Karpas-422 (cell line): ENCODE measurements around the gene ELP4. TPM values are rescaled to one million over a fixed set of nuclear protein-coding genes. Genes with fewer than 3 reads are reported as not detected.
A peak's percentile ranks its signal among the peaks of the same experiment; 100 is the strongest.
"Not testable (repeated sequence)": the region's sequence is repeated elsewhere in the genome, so short reads cannot be mapped to it uniquely, and the experiment has no call there.

Source experiments
- DNase-seq: peaks from one replicate; pipeline ENCODE4 v3.0.0-alpha.2; 2015
- H2AFZ ChIP-seq: fragments of 200-600 bp; sonication (generic); 2 replicates; pipeline ENCODE4 v1.6.1; 2014; ENCODE audit warnings: antibody characterized with exemption, low read length, mixed read lengths
- H3K27ac ChIP-seq: fragments of 200-600 bp; sonication (generic); 2 replicates; pipeline ENCODE4 v1.5.1; 2014; ENCODE audit warnings: mild to moderate bottlenecking, low read length, moderate library complexity
- H3K27me3 ChIP-seq: fragments of 200-600 bp; sonication (generic); 2 replicates; pipeline ENCODE4 v1.6.1; 2014; ENCODE audit warnings: low read length, mixed read lengths
- H3K36me3 ChIP-seq: fragments of 200-600 bp; sonication (generic); 2 replicates; pipeline ENCODE4 v1.6.1; 2014; ENCODE audit warnings: low read length, mixed read lengths; ENCODE audit not compliant: insufficient read depth
- H3K4me1 ChIP-seq: fragments of 200-600 bp; sonication (generic); 2 replicates; pipeline ENCODE4 v1.6.1; 2014; ENCODE audit warnings: mild to moderate bottlenecking, low read length, mixed read lengths
- H3K4me2 ChIP-seq: fragments of 200-600 bp; sonication (generic); 2 replicates; pipeline ENCODE4 v1.6.1; 2014; ENCODE audit warnings: low read length, low read depth, mild to moderate bottlenecking; ENCODE audit not compliant: poor library complexity, severe bottlenecking
- H3K4me3 ChIP-seq: fragments of 200-600 bp; sonication (generic); 2 replicates; pipeline ENCODE4 v1.5.1; 2014; ENCODE audit warnings: mild to moderate bottlenecking, antibody characterized with exemption, low read length, mixed read lengths
- H3K79me2 ChIP-seq: fragments of 200-600 bp; sonication (generic); 2 replicates; pipeline ENCODE4 v1.6.1; 2014; ENCODE audit warnings: mild to moderate bottlenecking, low read length, mixed read lengths
- H3K9ac ChIP-seq: fragments of 200-600 bp; sonication (generic); 2 replicates; pipeline ENCODE4 v1.6.0; 2014; ENCODE audit warnings: low read length
- H3K9me2 ChIP-seq: fragments of 200-600 bp; sonication (generic), shearing (Covaris generic); replicated peaks from 2 replicates; pipeline ENCODE4 v1.6.0; 2014; ENCODE audit warnings: mild to moderate bottlenecking, low read length, moderate library complexity; ENCODE audit not compliant: insufficient read depth
- H3K9me3 ChIP-seq: fragments of 300-700, 200-600 bp; sonication (generic); 2 replicates; pipeline ENCODE4 v1.6.1; 2014; ENCODE audit warnings: low read length, mixed read lengths
- H4K20me1 ChIP-seq: fragments of 200-600 bp; sonication (generic); 2 replicates; pipeline ENCODE4 v1.6.1; 2014; ENCODE audit warnings: mild to moderate bottlenecking, antibody characterized with exemption, low read length, low read depth; ENCODE audit not compliant: insufficient read depth
- total RNA-seq: library from RNA; depleted of rRNA; stranded (reverse); fragments of >200 nt; shearing (Covaris generic); gene quantifications from 2 replicates; pipeline ENCODE4 v1.2.3, GENCODE V29; 2014; ENCODE audit warnings: low replicate concordance

Gene ELP4
- total RNA-seq, 1 experiment from 2014 or later = 87.1 TPM

- peaks cover 89% of the 10 kb centered on the region for H3K79me2 ChIP-seq
- no peak overlapping the region for H2AFZ ChIP-seq
- H3K36me3 ChIP-seq = peaks cover 4% of the 10 kb centered on the region
- H3K9ac ChIP-seq = no peak overlapping the region
- no peak overlapping the region for H3K4me3 ChIP-seq
- no peaks in the 10 kb centered on the region for H3K27me3 ChIP-seq
- peaks cover 11% of the 10 kb centered on the region for H3K4me1 ChIP-seq
- H4K20me1 ChIP-seq = no peaks in the 10 kb centered on the region
- DNase-seq = peak; percentile 84
- no peak overlapping the region for H3K27ac ChIP-seq
- H3K4me2 ChIP-seq = no peak overlapping the region
- H3K9me3 ChIP-seq = 0 out of 2 replicates have a peak, but pooled peaks cover 4% of the 10 kb centered on the region
- no peaks in the 10 kb centered on the region for H3K9me2 ChIP-seq
Measured at GRCh38 chr11:31487848-31488247, 21.7 kb upstream of the ELP4 start.

- Histone ChIP-seq H3K4me2 (no peak overlapping the region), H3K4me3 (no peak overlapping the region), H3K9ac (no peak overlapping the region), H3K36me3 (peaks cover 12% of the 10 kb centered on the region), H2AFZ (no peak overlapping the region), H3K27me3 (no peaks in the 10 kb centered on the region), H3K9me2 (no peaks in the 10 kb centered on the region), H3K27ac (no peak overlapping the region), H4K20me1 (no peaks in the 10 kb centered on the region), H3K4me1 (peaks cover 11% of the 10 kb centered on the region), H3K79me2 (peaks cover 88% of the 10 kb centered on the region), H3K9me3 (no peaks in the 10 kb centered on the region; the same call in 1 of the 2 replicates)
- DNase-seq = no peak
Measured at GRCh38 chr11:31492320-31492913, 17.1 kb upstream of the ELP4 start.

- Histone ChIP-seq H3K9me2 (no peaks in the 10 kb centered on the region), H3K27ac (no peak overlapping the region), H3K4me1 (peaks cover 11% of the 10 kb centered on the region), H3K9me3 (no peaks in the 10 kb centered on the region; the same call in 1 of the 2 replicates), H3K27me3 (no peaks in the 10 kb centered on the region), H3K9ac (no peak overlapping the region), H3K36me3 (peaks cover 15% of the 10 kb centered on the region), H3K4me3 (no peak overlapping the region), H4K20me1 (no peaks in the 10 kb centered on the region), H2AFZ (no peak overlapping the region), H3K4me2 (no peak overlapping the region), H3K79me2 (peaks cover 88% of the 10 kb centered on the region)
- DNase-seq = no peak
Measured at GRCh38 chr11:31493235-31493634, 16.3 kb upstream of the ELP4 start.

GRCh38 chr11:31493762-31494161 is 15.8 kb upstream of the ELP4 start:
- H3K27ac ChIP-seq, H3K27me3 ChIP-seq, DNase-seq, H3K9me2 ChIP-seq, H3K9me3 ChIP-seq, H3K9ac ChIP-seq, H2AFZ ChIP-seq, H4K20me1 ChIP-seq, H3K4me2 ChIP-seq, H3K4me3 ChIP-seq: not testable (repeated sequence)
- H3K4me1 ChIP-seq = peaks cover 11% of the 10 kb centered on the region
- H3K36me3 ChIP-seq = peaks cover 20% of the 10 kb centered on the region
- peaks cover 90% of the 10 kb centered on the region for H3K79me2 ChIP-seq

- Histone ChIP-seq H3K79me2 (peaks cover 94% of the 10 kb centered on the region), H3K9me3 (no peaks in the 10 kb centered on the region; the same call in 1 of the 2 replicates), H3K27me3 (no peaks in the 10 kb centered on the region), H4K20me1 (no peaks in the 10 kb centered on the region), H3K9me2 (no peaks in the 10 kb centered on the region), H3K27ac (no peak overlapping the region), H3K4me2 (no peak overlapping the region), H3K9ac (no peak overlapping the region), H3K4me3 (no peak overlapping the region), H3K4me1 (peaks cover 6% of the 10 kb centered on the region; the same call in 1 of the 2 replicates), H2AFZ (no peak overlapping the region), H3K36me3 (peaks cover 48% of the 10 kb centered on the region)
- DNase-seq = no peak
Measured at GRCh38 chr11:31499576-31500178, 9.9 kb upstream of the ELP4 start.

GRCh38 chr11:31500560-31500959 is 9.0 kb upstream of the ELP4 start:
- no peaks in the 10 kb centered on the region for H3K9me2 ChIP-seq
- H3K27me3 ChIP-seq = no peaks in the 10 kb centered on the region
- H3K4me3 ChIP-seq = no peak overlapping the region
- peaks cover 50% of the 10 kb centered on the region for H3K36me3 ChIP-seq
- peaks cover 6% of the 10 kb centered on the region; the same call in 1 of the 2 replicates for H3K4me1 ChIP-seq
- H3K79me2 ChIP-seq = peaks cover 94% of the 10 kb centered on the region
- DNase-seq = no peak
- no peak overlapping the region for H3K4me2 ChIP-seq
- no peaks in the 10 kb centered on the region; the same call in 1 of the 2 replicates for H3K9me3 ChIP-seq
- no peak overlapping the region for H3K27ac ChIP-seq
- no peak overlapping the region for H2AFZ ChIP-seq
- H4K20me1 ChIP-seq = no peaks in the 10 kb centered on the region
- H3K9ac ChIP-seq = no peak overlapping the region

- Histone ChIP-seq H4K20me1 (no peaks in the 10 kb centered on the region), H3K36me3 (peaks cover 13% of the 10 kb centered on the region), H3K79me2 (peaks cover 97% of the 10 kb centered on the region), H2AFZ (peak overlapping the region; percentile 84), H3K4me3 (peak overlapping the region; percentile 93), H3K9me2 (no peaks in the 10 kb centered on the region), H3K4me2 (peak overlapping the region; percentile 89), H3K27ac (peak overlapping the region; percentile 14; the same call in 1 of the 2 replicates), H3K27me3 (no peaks in the 10 kb centered on the region), H3K9ac (peak overlapping the region; percentile 86), H3K4me1 (peaks cover 30% of the 10 kb centered on the region), H3K9me3 (no peaks in the 10 kb centered on the region)
- DNase-seq = peak; percentile 54
Measured at GRCh38 chr11:31509051-31509428, 527 bp upstream of the ELP4 start.

GRCh38 chr11:31512117-31512516 is 2.5 kb downstream of the ELP4 start:
- no peak for DNase-seq
- H4K20me1 ChIP-seq = no peaks in the 10 kb centered on the region
- H3K9me3 ChIP-seq = no peaks in the 10 kb centered on the region
- H3K9me2 ChIP-seq = no peaks in the 10 kb centered on the region
- no peaks in the 10 kb centered on the region for H3K27me3 ChIP-seq
- peaks cover 30% of the 10 kb centered on the region for H3K4me1 ChIP-seq
- H3K79me2 ChIP-seq = peaks cover 91% of the 10 kb centered on the region
- no peak overlapping the region for H3K4me3 ChIP-seq
- no peak overlapping the region for H3K9ac ChIP-seq
- H3K4me2 ChIP-seq = peak overlapping the region; percentile 89
- no peaks in the 10 kb centered on the region for H3K36me3 ChIP-seq
- no peak overlapping the region for H2AFZ ChIP-seq
- no peak overlapping the region for H3K27ac ChIP-seq
